SK-MEL-5 (cell line): ENCODE data around the gene TRAPPC6A. TPM values are rescaled to one million over a fixed set of nuclear protein-coding genes. Genes with fewer than 3 reads are reported as not detected.

Experiments used
- DNase-seq: peaks from one replicate; pipeline ENCODE4 v3.0.0-alpha.2; 2016; ENCODE audit warnings: low read depth, low spot score
- in situ Hi-C: cut with HindIII; loops from 2 replicates; pipeline ENCODE4 v1.10.0; 2016; ENCODE audit warnings: low sequenced_read_pairs, high pct_unique_total_duplicates, low pct_unique_long_range_greater_than_20kb
- total RNA-seq: library from RNA; depleted of rRNA; stranded (reverse); fragments of >200 nt; shearing (Covaris generic); gene quantifications from 2 replicates; pipeline ENCODE4 v1.2.3, GENCODE V29; 2014

Gene TRAPPC6A
- total RNA-seq, 1 experiment from 2014 or later, result 22.1 TPM

DNA sequence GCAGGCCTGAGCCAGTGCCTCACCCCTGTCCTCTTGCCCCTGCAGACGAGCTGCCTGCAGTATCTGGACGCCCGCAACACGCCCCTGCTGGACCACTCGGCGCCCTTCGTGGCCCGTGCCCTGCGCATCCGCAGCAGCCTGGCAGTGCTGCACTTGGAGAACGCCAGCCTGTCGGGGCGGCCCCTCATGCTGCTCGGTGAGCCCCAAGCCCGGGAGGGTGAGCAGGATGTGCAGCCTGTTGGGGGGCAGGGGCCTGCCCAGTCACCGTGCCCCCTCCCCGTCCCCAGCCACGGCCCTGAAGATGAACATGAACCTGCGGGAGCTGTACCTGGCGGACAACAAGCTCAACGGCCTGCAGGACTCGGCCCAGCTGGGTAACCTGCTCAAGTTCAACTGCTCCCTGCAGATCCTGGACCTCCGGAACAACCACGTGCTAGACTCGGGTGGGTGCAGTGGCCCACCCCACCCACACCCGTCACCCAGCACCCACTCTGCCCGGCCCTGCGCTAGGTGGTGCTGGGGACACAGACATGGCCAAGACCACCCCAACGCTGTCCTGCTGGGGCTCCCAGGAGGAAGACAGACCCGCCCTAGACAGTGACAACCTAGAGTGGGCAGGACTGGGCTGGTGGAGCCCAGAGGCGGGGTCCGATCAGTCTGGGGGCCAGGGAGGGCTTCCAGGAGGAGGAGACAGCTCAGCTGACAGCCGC, 35.9 kb downstream of the TRAPPC6A start:
- in situ Hi-C loops, result no loop called here
- no peak for DNase-seq

DNA sequence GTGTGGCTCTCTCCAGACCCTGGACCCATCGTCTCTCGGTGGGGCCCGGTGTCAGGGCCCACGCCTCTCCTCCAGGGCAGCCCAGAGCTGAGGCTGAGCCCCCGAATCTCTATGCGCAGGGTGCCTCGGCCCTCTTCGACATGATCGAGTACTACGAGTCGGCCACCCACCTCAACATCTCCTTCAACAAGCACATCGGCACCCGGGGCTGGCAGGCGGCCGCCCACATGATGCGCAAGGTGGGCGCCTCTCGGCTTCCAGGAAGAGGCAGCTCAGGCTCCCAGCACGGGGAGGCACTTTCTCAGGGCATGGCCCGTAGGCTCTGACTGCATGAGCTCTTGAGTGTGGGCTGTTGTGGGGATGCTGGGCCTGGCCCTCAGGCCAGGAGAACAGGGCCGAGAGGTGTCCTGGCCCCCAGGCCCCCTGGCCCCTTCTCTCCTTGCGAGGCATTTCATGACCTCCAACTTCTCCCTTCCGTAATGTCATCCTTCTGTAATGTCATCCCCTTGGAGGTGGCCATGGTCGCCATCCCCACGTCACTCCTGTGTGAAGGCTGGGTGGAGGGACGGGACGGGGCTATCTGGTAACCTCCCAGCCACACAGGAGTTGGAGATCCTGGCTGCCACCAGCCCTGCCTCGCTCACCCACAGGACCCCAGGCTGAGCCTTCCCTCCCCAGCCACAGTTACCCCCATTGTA, 36.7 kb downstream of the TRAPPC6A start:
- in situ Hi-C loops, result no loop called here
- no peak for DNase-seq

DNA sequence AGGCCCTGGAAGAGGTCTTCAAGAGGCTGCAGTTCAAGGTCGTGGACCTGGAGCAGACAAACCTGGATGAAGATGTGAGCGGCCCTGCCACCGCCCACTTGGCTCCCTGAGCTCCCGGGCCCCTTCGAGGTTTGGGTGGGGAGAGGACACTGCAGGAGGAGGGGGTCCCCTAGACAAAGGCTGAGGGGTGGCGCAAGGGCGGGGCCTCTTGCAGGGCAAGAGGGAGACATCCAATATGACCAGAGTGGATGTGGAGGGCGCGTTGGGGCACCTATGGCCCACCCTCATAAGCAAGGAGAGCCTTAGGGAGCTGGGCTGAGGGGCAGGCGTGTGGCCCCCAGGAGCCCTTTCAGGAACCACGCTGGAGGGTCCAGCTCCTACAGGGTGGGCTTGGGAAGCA, 37.5 kb downstream of the TRAPPC6A start:
- in situ Hi-C loops, result no loop called here
- no peak for DNase-seq

DNA sequence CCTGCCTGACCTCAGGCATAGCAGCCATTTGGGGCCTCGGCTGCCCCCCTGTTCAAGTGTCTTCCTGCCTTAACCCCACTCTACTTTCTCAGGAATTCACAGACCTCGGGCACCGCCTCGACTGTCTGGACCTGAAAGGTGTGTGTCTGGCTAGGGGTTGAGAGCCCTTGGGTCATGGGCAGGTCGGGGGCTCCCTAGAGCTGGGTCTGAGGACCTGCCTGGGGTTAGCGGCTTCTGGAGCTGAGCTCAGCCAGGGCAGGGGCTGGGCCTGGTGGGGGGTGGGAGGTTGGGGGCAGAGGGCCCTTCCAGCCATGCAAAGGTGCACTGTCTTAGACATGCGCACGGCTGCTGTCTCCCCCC, 37.9 kb downstream of the TRAPPC6A start:
- in situ Hi-C loops, result no loop called here

DNA sequence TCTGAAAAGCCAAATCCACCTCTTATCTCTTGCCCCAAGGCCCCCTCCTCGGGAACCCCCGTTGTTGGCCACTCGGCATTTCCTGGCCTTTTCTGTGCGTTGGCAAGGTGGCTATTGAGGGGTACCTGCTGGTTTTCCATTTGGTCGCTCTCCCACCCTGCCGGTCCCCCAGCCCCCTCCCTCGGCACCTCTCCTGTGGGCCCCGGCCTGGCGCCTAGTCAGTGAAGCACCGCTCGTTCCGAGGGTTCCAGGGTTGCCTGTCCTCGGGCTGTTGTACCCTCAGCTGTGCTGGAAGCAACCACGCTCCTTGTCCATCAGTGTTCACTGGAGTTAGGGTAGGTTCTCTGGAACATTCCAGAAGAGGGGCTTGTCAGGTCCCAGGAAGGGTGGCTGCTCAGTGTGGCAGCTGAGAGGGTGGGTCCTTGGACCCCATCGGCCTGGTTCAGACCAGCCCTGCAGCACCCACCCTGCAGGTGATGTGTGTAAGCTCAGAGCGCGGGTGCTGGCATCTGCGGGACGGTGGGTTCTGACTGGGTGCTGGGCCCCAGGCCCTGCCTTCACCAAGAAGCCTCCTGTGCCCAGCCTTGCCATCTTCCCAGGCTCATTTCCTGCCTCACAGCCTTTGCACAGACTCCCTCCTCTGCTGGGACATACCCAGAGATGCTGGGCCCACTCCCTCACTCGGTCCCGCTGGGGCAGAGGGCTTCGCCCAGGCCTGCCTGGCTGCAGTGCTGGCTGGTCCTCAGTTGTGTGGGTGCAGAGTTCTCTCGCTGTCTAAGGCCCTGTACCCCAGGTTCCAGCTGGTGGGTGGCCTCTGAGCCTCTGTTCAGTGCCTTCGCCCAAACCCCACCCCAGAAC, 38.5 kb downstream of the TRAPPC6A start:
- DNase-seq, result no peak
- in situ Hi-C loops, result no loop called here

More for the DNA sequence above, 37.9 kb downstream of the TRAPPC6A start:
- no peak for DNase-seq

DNA sequence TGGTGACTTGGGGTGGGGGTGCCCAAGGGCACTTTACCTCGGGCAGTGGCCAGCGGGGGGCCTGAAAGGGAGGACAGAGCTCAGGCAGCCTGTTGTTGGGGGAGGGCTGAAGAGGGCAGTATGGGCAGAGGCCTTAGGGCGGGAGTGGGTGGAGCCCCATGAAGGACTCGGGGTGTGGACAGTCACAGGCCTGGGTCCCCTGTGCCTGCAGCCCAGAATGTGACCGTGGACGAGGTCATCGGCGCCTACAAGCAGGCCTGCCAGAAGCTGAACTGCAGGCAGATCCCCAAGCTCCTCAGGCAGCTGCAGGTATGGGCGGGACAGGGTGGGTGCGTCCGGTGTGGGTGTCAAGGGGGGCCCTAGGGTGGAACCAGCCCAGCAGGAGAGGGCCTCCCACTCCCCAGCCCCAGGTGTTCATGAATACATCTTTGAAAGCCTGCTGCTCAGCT, 39.7 kb downstream of the TRAPPC6A start:
- in situ Hi-C loops, result no loop called here
- DNase-seq, result no peak

DNA sequence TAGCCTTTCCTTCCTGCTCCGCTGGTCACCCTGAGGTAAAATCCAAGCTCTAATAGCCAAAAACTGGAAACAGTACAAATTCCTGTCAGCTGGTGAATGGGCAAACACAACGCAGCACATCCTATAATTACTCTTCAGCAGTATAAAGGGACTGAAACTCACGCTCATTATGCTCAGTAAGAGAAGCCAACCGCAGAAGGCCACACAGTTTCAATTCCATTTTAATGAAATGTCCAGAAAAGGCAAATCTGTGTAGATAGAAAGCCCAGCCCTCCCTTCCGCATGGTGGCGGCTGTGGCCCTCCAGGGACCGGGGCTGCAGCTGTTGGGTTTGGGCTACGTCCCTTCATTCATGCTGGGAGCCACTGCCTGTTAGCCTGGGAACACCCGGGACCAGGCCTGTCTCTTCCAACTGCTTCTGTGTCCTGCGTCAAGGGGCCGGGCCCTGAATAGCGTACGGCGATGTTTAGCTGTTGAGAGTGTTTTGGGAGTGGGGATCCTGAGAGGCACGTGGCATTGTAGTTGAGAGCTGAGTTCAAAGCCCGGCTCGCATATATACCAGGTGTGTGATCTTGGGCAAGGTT, 40.8 kb downstream of the TRAPPC6A start:
- in situ Hi-C loops, result no loop called here
- DNase-seq, result no peak

DNA sequence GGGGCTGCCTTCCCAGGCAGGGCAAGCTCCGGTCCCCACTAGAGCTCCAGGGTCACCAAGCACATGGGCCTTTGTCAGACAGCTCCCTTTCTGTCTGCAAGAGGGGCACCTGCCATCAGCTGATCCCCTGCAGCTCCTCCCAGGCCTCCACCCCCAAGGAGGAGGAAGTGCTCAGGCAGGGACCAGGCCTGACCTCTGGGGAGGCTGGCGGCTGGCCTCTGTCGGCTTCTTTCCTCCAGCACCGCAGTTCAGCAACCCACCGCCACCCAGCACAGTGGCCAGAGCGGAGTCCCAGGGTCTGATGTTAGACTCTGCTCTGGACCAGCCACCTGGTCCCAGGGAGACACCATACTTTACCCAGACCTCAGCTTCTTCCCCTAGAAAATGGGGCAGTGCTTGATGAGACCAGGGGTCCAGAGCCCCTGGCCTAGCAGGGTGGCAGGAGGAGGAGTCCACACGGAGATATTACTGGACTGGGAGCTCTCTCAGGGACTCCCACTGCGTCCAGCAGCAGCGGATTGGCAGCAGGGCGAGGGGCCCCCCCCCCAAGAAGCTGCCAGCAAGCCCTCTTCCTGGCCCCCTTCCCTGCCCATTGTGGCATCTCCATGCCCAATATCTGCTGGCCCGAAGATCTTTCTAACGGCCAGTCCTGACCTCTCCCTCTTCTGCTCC, 41.4 kb downstream of the TRAPPC6A start:
- no peak for DNase-seq
- in situ Hi-C loops, result no loop called here

DNA sequence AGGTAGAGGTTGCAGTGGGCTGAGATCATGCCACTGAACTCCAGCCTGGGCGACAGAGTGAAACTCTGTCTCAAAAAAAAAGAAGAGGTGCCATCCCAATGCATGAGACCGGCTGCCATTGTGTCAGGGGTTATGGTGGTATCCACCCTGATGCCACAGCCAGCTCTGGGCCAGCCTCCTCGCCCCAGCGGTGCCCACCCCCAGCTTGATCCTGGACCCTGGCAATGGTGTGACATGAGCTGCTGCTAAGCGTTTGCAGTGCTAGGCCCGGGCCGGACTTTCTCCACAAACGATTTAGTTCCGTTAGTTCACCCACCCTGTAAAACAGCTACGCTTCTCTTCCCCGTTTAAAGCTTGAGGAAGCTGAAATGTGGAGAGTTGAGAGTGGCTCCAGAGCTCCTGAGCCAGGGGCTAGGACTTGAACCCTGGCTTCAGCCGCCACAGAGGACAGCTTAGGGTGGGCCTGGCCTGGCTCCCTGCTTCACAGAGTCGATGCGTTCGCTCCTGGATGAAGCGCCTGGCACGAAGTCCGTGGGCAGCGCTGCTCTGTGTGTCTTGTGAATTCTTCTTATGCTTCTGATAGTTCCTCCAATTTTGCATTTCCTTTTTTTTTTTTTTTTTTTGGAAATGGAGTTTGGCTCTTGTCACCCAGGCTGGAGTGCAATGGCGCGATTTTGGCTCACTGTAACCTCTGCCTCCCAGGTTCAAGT, 42.7 kb downstream of the TRAPPC6A start:
- in situ Hi-C loops, result no loop called here

DNA sequence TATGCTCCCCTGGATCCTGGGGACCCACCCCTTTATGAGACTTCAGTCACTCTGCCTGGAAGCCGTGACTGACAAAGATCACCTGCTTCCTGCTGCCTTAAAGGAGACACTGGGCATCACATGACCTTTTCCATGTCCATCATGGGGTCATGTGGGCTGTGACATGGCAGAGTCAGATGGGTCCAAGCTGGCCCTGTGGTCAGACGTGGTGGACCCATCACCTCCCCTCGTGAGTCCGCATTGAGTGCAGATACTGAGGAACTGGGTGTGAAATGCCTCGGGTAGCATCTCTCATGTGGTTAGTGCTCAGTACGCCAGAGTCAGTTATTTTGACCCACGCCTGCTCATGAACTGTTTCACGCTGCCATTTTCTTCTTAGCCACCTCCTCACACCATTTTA, 44.4 kb downstream of the TRAPPC6A start:
- DNase-seq, result no peak
- in situ Hi-C loops, result no loop called here

More for the DNA sequence above, 42.7 kb downstream of the TRAPPC6A start:
- DNase-seq, result no peak

DNA sequence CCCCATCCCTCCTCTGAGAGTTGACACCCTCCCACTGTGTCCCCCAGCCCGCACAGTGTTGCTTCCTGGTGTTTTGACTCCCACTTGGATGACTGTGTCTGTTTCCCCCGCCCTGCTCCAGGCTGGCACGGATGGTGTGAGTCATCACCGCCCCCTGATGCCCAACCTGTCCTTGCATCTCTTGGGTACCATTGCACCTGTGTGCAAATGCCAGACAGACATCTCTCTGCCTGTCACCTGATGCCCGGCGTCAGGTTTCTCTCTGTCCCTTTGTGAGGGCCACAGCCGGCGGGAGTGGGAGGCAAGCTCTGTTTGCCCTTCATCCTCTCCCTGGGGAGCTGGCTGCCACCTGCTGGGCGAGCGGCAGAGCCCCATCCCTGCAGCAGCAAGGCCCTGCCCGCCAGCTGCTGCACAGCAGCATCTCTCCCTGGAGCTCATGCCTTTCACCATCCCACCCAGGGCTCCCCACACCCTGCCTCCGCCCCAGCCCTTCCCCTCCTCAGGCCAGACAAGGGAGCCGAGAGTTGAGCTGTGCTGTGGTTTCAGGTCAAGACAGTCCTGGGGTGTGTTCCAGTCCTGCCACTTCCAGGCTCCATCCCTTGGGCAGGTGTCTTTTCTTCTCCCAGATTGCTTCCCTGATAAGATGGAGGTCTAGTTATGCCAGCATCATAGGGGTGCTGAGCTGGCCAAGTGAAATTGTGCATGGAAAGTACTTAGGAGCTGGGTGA, 47.0 kb downstream of the TRAPPC6A start:
- in situ Hi-C loops, result no loop called here
- DNase-seq, result peak; percentile 23

DNA sequence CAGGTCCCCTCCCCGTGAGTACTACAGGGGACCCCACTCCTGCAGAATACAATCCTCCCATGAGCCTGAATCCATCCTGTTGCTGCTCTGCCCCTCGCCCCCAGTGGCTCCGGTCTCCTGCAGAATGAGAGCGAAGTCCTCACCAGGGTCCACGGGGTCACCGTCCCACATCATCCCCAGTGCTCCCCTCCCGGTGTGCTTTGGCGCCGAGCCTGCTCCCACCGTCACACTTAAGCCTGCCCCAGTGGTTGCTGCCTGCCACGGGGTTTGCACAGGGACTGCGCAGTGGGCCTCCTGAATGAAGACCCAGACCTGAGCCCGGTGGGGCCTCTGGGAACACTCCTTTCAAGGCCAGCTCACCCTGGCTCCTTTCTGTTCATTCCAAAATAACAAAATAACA, 47.8 kb downstream of the TRAPPC6A start:
- in situ Hi-C loops, result no loop called here
- DNase-seq, result no peak

DNA sequence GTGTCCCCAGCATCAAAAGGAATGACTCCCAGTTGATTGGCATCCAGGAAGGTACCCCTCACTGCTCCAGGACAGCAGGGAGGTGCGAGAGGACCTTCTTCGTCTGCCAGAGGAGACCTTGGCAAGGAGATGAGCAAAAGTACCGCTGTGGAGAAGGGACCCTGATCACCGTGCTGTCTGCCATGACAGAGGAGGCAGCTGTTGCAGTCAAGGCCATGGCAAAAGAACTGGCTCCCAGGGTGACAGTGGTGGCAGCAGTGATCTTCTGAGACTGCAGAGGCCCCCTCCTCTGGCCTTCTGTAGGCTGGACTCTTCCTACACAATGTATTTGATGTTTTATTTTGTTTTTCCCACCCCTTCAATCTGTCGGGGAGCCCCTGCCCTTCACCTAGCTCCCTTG, 49.2 kb downstream of the TRAPPC6A start:
- in situ Hi-C loops, result no loop called here
- no peak for DNase-seq

DNA sequence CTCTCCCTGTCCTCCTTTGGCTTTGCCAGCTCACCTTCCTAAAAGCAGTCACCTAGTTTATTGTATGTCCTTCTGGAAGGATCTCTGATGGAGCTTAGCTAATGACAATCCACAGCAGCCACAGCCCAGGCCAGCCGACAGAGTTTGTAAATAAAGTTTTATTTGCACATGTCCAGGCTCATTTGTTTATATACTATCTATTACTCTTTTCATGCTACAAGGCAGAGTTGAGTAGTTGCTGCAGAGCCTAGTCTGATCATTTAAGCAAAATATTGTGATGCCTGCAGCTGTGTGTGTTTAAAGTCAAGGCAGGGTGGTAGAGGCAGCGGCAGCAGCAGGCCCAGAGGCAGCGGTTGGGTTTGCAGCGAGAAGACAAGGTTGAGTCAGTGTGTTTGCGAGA, 49.9 kb downstream of the TRAPPC6A start:
- no peak for DNase-seq
- in situ Hi-C loops, result no loop called here

DNA sequence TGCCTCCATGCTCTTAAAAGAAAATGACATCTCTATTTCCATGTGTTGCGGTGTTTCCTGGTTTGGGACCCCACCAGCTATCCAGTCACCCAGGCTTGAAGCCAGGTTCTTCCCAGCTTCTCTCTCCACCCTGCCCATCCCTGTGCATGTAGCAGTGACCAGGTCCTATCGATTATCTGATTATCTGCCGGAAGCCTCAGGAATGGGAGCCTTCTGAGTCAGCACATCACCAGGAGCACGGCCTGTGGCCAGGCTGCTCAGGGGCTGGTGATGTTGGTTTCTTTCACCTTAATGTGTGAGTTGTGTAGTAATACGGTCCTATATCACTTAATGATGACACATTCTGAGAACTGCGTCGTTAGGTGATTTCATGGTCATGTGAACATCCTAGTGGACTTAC, 51.4 kb downstream of the TRAPPC6A start:
- DNase-seq, result no peak
- in situ Hi-C loops, result no loop called here

DNA sequence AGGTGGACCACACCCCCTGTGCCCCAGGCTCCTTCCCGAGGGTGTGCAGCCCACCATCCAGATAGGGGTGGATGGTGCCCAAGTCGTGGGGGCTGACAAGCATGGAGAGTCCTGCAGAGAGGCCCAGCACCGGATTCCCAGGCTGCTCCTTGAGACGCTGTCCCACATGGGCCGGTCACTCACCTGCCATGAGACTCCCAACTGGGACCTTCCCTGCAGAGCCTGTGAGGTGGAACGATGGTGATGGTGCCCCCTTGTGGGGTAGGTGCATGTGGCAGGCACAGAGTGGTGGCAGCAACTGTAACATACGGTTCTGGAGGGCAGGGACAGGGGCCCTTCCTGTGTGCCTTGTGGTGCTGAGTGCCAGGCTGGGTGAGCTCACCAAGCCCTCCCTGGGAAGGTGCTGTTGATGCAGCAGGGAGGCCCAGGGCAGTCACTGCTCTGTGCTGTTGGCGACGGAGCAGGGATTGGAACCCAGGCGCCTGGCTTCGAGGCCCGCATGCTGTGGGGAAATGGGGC, 52.0 kb downstream of the TRAPPC6A start:
- peak; percentile 79 for DNase-seq
- in situ Hi-C loops, result no loop called here
